ENCODE results near the gene CERS6. TPM values are rescaled to one million over a fixed set of nuclear protein-coding genes. Genes with fewer than 3 reads are reported as not detected.

The CERS6 gene
- total RNA-seq, 1 experiment from 2014 or later, result 17.3 TPM

DNA sequence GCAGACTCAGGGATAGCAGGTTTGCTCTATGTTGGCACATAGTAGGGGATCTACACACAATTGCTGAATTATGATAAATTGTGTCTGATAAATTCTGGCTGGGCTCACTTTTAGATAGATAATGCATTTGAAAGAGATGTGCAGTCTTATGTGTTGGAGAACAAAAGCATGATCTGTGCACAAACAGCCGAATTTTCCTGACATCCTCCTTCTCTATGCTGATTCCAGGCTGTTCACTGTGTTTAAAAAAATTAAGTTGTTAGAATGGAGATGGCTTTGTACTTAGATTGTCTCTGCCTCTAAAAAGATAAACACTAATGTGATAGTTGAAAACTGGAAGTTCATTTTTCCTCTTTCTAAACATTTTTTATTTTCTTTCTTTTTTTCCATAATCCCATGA, 2.1 kb downstream of the CERS6 start (continued):
- TF ChIP-seq PRRX2 (CRISPR knock-in tag; IDR thresholded peaks at IDR 0.05), result no peak
- no peak for TF ChIP-seq CREB1 (CRISPR knock-in tag; IDR thresholded peaks at IDR 0.05)
- TF ChIP-seq GTF2I (CRISPR knock-in tag; conservative IDR thresholded peaks at IDR 0.05), result no peak
- TF ChIP-seq MYBL2 (CRISPR knock-in tag; IDR thresholded peaks at IDR 0.05), result no peak

DNA sequence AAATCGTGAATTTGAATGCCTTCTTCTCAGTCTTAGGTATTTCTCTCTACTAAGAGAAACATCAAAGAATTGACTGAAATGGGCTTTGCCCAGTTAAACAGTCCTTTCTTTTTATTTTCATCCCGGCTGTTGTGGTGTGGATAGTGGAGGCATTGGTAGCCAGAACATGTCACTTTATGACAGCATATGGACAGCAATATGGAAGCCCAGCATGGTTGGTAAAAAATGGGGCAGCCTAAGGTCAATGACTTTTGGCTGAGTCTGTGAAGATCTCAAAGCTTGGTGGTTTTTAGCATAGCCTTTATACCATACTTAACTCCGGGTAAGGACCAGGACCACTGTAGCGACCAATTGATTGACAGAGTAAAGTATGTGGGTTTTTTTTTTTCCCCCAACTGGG, 3.2 kb downstream of the CERS6 start:
- no peak for TF ChIP-seq ZNF416 (CRISPR knock-in tag; IDR thresholded peaks at IDR 0.05)
- TF ChIP-seq, protein P1, sequence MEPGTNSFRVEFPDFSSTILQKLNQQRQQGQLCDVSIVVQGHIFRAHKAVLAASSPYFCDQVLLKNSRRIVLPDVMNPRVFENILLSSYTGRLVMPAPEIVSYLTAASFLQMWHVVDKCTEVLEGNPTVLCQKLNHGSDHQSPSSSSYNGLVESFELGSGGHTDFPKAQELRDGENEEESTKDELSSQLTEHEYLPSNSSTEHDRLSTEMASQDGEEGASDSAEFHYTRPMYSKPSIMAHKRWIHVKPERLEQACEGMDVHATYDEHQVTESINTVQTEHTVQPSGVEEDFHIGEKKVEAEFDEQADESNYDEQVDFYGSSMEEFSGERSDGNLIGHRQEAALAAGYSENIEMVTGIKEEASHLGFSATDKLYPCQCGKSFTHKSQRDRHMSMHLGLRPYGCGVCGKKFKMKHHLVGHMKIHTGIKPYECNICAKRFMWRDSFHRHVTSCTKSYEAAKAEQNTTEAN (CRISPR knock-in tag; IDR thresholded peaks at IDR 0.05), result no peak
- TF ChIP-seq, protein P2, sequence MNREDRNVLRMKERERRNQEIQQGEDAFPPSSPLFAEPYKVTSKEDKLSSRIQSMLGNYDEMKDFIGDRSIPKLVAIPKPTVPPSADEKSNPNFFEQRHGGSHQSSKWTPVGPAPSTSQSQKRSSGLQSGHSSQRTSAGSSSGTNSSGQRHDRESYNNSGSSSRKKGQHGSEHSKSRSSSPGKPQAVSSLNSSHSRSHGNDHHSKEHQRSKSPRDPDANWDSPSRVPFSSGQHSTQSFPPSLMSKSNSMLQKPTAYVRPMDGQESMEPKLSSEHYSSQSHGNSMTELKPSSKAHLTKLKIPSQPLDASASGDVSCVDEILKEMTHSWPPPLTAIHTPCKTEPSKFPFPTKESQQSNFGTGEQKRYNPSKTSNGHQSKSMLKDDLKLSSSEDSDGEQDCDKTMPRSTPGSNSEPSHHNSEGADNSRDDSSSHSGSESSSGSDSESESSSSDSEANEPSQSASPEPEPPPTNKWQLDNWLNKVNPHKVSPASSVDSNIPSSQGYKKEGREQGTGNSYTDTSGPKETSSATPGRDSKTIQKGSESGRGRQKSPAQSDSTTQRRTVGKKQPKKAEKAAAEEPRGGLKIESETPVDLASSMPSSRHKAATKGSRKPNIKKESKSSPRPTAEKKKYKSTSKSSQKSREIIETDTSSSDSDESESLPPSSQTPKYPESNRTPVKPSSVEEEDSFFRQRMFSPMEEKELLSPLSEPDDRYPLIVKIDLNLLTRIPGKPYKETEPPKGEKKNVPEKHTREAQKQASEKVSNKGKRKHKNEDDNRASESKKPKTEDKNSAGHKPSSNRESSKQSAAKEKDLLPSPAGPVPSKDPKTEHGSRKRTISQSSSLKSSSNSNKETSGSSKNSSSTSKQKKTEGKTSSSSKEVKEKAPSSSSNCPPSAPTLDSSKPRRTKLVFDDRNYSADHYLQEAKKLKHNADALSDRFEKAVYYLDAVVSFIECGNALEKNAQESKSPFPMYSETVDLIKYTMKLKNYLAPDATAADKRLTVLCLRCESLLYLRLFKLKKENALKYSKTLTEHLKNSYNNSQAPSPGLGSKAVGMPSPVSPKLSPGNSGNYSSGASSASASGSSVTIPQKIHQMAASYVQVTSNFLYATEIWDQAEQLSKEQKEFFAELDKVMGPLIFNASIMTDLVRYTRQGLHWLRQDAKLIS (CRISPR knock-in tag; IDR thresholded peaks at IDR 0.05; ENCODE audit: borderline replicate concordance), result no peak
- TF ChIP-seq, protein P3, sequence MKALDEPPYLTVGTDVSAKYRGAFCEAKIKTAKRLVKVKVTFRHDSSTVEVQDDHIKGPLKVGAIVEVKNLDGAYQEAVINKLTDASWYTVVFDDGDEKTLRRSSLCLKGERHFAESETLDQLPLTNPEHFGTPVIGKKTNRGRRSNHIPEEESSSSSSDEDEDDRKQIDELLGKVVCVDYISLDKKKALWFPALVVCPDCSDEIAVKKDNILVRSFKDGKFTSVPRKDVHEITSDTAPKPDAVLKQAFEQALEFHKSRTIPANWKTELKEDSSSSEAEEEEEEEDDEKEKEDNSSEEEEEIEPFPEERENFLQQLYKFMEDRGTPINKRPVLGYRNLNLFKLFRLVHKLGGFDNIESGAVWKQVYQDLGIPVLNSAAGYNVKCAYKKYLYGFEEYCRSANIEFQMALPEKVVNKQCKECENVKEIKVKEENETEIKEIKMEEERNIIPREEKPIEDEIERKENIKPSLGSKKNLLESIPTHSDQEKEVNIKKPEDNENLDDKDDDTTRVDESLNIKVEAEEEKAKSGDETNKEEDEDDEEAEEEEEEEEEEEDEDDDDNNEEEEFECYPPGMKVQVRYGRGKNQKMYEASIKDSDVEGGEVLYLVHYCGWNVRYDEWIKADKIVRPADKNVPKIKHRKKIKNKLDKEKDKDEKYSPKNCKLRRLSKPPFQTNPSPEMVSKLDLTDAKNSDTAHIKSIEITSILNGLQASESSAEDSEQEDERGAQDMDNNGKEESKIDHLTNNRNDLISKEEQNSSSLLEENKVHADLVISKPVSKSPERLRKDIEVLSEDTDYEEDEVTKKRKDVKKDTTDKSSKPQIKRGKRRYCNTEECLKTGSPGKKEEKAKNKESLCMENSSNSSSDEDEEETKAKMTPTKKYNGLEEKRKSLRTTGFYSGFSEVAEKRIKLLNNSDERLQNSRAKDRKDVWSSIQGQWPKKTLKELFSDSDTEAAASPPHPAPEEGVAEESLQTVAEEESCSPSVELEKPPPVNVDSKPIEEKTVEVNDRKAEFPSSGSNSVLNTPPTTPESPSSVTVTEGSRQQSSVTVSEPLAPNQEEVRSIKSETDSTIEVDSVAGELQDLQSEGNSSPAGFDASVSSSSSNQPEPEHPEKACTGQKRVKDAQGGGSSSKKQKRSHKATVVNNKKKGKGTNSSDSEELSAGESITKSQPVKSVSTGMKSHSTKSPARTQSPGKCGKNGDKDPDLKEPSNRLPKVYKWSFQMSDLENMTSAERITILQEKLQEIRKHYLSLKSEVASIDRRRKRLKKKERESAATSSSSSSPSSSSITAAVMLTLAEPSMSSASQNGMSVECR (CRISPR knock-in tag; IDR thresholded peaks at IDR 0.05; ENCODE audit: borderline replicate concordance), result no peak
- H3K4me1 Mint-ChIP-seq, result peaks cover 26% of the 10 kb centered on the region
- ATAC-seq, result no peak
- H3K9me3 Mint-ChIP-seq, result no peaks in the 10 kb centered on the region
- H3K27ac Mint-ChIP-seq, result no peak overlapping the region
- POLR2A ChIA-PET, result no interaction called here
- no peak overlapping the region for H3K4me3 Mint-ChIP-seq
- H3K27me3 Mint-ChIP-seq (ENCODE audit: low read depth), result peaks cover 10% of the 10 kb centered on the region
- CTCF ChIA-PET, result no interaction called here
- no peaks in the 10 kb centered on the region for H3K36me3 Mint-ChIP-seq
- no peak for DNase-seq (ENCODE audit: low spot score)

DNA sequence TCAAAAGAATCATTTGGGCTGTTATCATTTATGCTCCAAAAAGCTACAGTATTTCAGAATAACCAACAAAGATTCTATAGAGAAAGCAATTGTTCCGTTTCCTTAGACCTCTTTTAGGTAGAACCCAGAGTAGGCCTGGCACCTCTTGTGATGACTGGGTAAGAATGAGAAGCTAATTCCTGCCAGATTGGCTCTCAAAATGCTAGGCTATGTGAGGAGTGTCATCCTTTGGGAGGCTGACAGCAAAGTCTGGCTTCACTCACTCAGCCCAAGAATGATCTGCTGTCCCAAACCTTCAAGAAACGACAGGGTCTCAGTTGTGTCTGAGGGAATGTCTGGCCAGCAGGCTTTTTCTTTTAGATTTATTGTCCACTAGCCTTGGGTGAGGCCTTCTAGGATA, 4.5 kb downstream of the CERS6 start:
- peaks cover 10% of the 10 kb centered on the region for H3K27me3 Mint-ChIP-seq (ENCODE audit: low read depth)
- DNase-seq (ENCODE audit: low spot score) (no peak), ATAC-seq (no peak)
- ChIA-PET POLR2A (interaction anchor here (0.7 kb wide), 1 partner anchor 10 kb away, joined by 3 read pairs; no protein-coding TSS in a partner anchor), CTCF (interaction anchor here (1.0 to 1.2 kb wide), 2 partner anchors 33 to 114 kb away, joined by 3 to 4 read pairs; no protein-coding TSS in a partner anchor)
- H3K27ac Mint-ChIP-seq, result no peak overlapping the region; the same call in 1 of the 2 replicates
- TF ChIP-seq ATF1 (CRISPR knock-in tag; IDR thresholded peaks at IDR 0.05) (no peak), CREM (CRISPR knock-in tag; IDR thresholded peaks at IDR 0.05) (no peak), NR3C1 (CRISPR knock-in tag; conservative IDR thresholded peaks at IDR 0.05; ENCODE audit: low read depth) (no peak), ZNF423 (CRISPR knock-in tag; IDR thresholded peaks at IDR 0.05) (no peak)
- no peaks in the 10 kb centered on the region for H3K9me3 Mint-ChIP-seq
- H3K4me1 Mint-ChIP-seq, result peaks cover 39% of the 10 kb centered on the region
- no peak overlapping the region for H3K4me3 Mint-ChIP-seq
- no peaks in the 10 kb centered on the region for H3K36me3 Mint-ChIP-seq

Data from WTC11 (cell line).